Activated T-cell treated with anti-CD3 and anti-CD28 coated beads, Interleukin-2, amount 50 U/mL, for 72 hours (primary cell): Measurements from ENCODE around the gene FOXG1. TPM values are rescaled to one million over a fixed set of nuclear protein-coding genes. Genes with fewer than 3 reads are reported as not detected.

Experiments
- ATAC-seq, 2 donors: fragments of 150-1000 bp; cut with Tn5 transposase; replicated peaks in 1 of 2; 2 replicates each; pipeline ENCODE4 v1.10.0; 2021; ENCODE audit warnings: moderate library complexity in 2 of 2, mild to moderate bottlenecking in 1 of 2
- DNase-seq, 2 donors: peaks; one replicate each; pipeline ENCODE4 v3.0.0; 2021 to 2022; ENCODE audit warnings: mixed read lengths in 1 of 2
- H3K27ac Mint-ChIP-seq: one replicate; pipeline ENCODE4 v1.8.0; 2022; ENCODE audit warnings: mild to moderate bottlenecking, moderate library complexity, mixed read lengths
- H3K27me3 Mint-ChIP-seq: one replicate; pipeline ENCODE4 v1.8.0; 2022; ENCODE audit warnings: low read depth, mixed read lengths
- H3K36me3 Mint-ChIP-seq, 2 donors: one replicate each; pipeline ENCODE4 v1.8.0; 2022; ENCODE audit warnings: mixed read lengths in 2 of 2, mild to moderate bottlenecking in 1 of 2; ENCODE audit not compliant: insufficient read depth in 2 of 2
- H3K4me1 Mint-ChIP-seq: one replicate; pipeline ENCODE4 v1.8.0; 2022; ENCODE audit warnings: low read depth, mixed read lengths
- H3K4me3 Mint-ChIP-seq, 2 donors: one replicate each; pipeline ENCODE4 v1.8.0; 2022; ENCODE audit warnings: mild to moderate bottlenecking in 2 of 2, mixed read lengths in 2 of 2, moderate library complexity in 2 of 2
- H3K9me3 Mint-ChIP-seq, 2 donors: one replicate each; pipeline ENCODE4 v1.8.0; 2022; ENCODE audit warnings: mixed read lengths in 2 of 2
- total RNA-seq, 2 donors: library from RNA; stranded (reverse); gene quantifications; one replicate each; pipeline ENCODE4 v1.2.3, GENCODE V29; 2022

The FOXG1 gene
- not detected for total RNA-seq

DNA sequence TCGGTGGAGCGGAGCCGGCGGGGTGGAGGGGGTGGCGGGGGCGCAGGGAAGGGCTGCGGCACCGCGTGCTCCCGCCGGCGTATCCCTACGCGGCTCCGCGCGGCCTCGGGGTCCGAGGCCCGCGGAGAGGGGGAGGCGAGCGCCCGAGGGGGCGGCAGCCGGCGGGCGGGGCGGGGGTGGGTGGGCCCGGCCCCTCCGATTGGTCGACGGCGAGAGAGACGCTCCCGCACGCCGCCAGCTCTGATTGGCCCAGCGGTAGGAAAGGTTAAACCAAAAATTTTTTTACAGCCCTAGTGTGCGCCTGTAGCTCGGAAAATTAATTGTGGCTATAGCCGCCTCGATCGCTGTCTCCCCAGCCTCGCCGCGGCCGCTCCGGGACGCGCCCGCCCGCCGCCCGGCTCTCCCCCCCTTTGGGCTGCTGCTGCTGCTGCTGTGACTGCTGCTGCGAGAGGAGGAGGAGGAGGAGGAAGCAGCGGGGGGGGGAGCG is at the start of gene FOXG1:
Gene FOXG1, plus strand, starts transcription at position 319 of the 487 bp plus-strand sequence. CDS start 493 bp downstream, outside the sequence.
- H3K4me1 Mint-ChIP-seq = peaks cover 17% of the 10 kb centered on the region
- H3K4me3 Mint-ChIP-seq = peak within 1 kb of the TSS; percentile 64 to 71
- H3K27me3 Mint-ChIP-seq = peaks cover 65% of the 10 kb centered on the region
- peak within 1 kb of the TSS; percentile 65 for H3K27ac Mint-ChIP-seq
- DNase-seq (no peak), ATAC-seq (no peak)
- peaks cover 3 to 10% of the 10 kb centered on the region in 2 donors for H3K9me3 Mint-ChIP-seq
- peaks cover 10 to 14% of the 10 kb centered on the region in 2 donors for H3K36me3 Mint-ChIP-seq

DNA sequence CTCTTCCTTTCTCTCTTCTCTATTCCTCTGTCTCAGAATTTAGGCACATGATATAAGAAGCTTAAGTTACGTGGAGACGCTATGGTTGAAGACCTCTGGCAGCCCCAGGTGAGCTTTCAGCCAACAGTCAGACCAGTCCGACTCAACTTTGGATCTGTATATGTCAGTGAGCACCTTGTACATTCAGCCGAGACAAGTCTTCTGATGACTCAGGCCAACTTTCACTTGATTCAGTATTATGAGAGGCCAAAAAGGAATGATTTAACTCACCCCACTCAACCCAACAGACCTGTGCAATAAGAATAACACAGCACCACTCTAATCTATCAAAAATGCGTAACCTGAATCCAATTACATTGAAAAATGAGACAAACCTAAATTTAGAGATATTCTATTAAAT is 47.5 kb upstream of the FOXG1 start:
- no peaks in the 10 kb centered on the region for H3K36me3 Mint-ChIP-seq
- H3K9me3 Mint-ChIP-seq = peaks cover 13 to 20% of the 10 kb centered on the region in 2 donors
- DNase-seq (no peak), ATAC-seq (no peak)
- no peak overlapping the region for H3K4me3 Mint-ChIP-seq
- no peaks in the 10 kb centered on the region for H3K4me1 Mint-ChIP-seq
- no peak overlapping the region for H3K27ac Mint-ChIP-seq
- no peaks in the 10 kb centered on the region for H3K27me3 Mint-ChIP-seq

GRCh38 chr14:28731358-28731757 is 35.2 kb upstream of the FOXG1 start:
- H3K4me1 Mint-ChIP-seq = no peaks in the 10 kb centered on the region

GRCh38 chr14:28742171-28742846 is 24.3 kb upstream of the FOXG1 start:
- Mint-ChIP-seq H3K4me3 (no peak overlapping the region), H3K9me3 (peaks cover 11 to 16% of the 10 kb centered on the region in 2 donors), H3K4me1 (no peaks in the 10 kb centered on the region), H3K27me3 (no peaks in the 10 kb centered on the region), H3K36me3 (no peaks in the 10 kb centered on the region), H3K27ac (no peak overlapping the region)
- ATAC-seq (no peak), DNase-seq (no peak)

More at GRCh38 chr14:28731358-28731757, 35.2 kb upstream of the FOXG1 start:
- H3K9me3 Mint-ChIP-seq = peaks cover 0 to 5% of the 10 kb centered on the region in 2 donors
- DNase-seq (no peak), ATAC-seq (no peak)
- H3K27ac Mint-ChIP-seq = no peak overlapping the region
- H3K4me3 Mint-ChIP-seq = no peak overlapping the region
- H3K36me3 Mint-ChIP-seq = peaks cover 0 to 1% of the 10 kb centered on the region in 2 donors
- H3K27me3 Mint-ChIP-seq = no peaks in the 10 kb centered on the region

- DNase-seq (no peak), ATAC-seq (no peak)
- Mint-ChIP-seq H3K4me1 (no peaks in the 10 kb centered on the region), H3K9me3 (peaks cover 11 to 14% of the 10 kb centered on the region in 2 donors), H3K4me3 (no peak overlapping the region), H3K27ac (no peak overlapping the region), H3K27me3 (no peaks in the 10 kb centered on the region), H3K36me3 (no peaks in the 10 kb centered on the region)
These were observed 22.5 kb upstream of the FOXG1 start for GRCh38 chr14:28744126-28744525.

- H3K27ac Mint-ChIP-seq = no peak overlapping the region
- H3K36me3 Mint-ChIP-seq = no peaks in the 10 kb centered on the region
- H3K9me3 Mint-ChIP-seq = peaks cover 11 to 14% of the 10 kb centered on the region in 2 donors
- H3K4me3 Mint-ChIP-seq = no peak overlapping the region
- ATAC-seq = no peak
- no peaks in the 10 kb centered on the region for H3K27me3 Mint-ChIP-seq
- DNase-seq = no peak
- no peaks in the 10 kb centered on the region for H3K4me1 Mint-ChIP-seq
These were observed 21.4 kb upstream of the FOXG1 start for GRCh38 chr14:28745176-28745575.

DNA sequence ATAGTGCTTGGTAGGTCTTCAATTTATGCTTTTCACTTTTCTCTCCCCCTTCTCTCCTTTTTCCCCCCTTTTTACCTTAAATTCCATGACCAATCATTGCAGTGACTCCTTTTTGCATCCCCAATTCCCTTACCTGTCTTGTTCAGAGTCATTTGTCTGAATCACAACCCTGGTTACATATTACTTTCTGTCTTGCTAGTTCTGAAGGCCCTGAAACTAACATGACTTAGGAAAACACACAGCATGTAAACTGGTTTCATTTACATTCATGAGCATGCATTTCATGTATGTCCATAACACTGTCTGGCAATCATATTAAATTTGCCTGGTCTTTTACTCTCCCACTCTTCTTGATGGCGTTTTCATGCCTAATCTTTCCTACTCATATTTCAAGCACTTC is 20.3 kb upstream of the FOXG1 start:
- no peak for ATAC-seq
- Mint-ChIP-seq H3K4me1 (no peaks in the 10 kb centered on the region), H3K4me3 (no peak overlapping the region), H3K36me3 (no peaks in the 10 kb centered on the region), H3K9me3 (peaks cover 11% of the 10 kb centered on the region in 2 donors), H3K27ac (no peak overlapping the region), H3K27me3 (no peaks in the 10 kb centered on the region)
- DNase-seq = no peak

- Mint-ChIP-seq H3K27me3 (peaks cover 21% of the 10 kb centered on the region), H3K4me3 (no peak overlapping the region), H3K4me1 (no peaks in the 10 kb centered on the region), H3K27ac (no peak overlapping the region), H3K36me3 (peaks cover 1 to 6% of the 10 kb centered on the region in 2 donors), H3K9me3 (peaks cover 5 to 7% of the 10 kb centered on the region in 2 donors)
- ATAC-seq (no peak), DNase-seq (no peak)
These were observed 15.0 kb upstream of the FOXG1 start for GRCh38 chr14:28751467-28752058.

- DNase-seq (no peak), ATAC-seq (no peak)
- Mint-ChIP-seq H3K4me3 (no peak overlapping the region), H3K27ac (no peak overlapping the region), H3K9me3 (peaks cover 0 to 2% of the 10 kb centered on the region in 2 donors), H3K27me3 (peaks cover 49% of the 10 kb centered on the region), H3K4me1 (no peaks in the 10 kb centered on the region), H3K36me3 (peaks cover 1 to 7% of the 10 kb centered on the region in 2 donors)
These were observed 12.2 kb upstream of the FOXG1 start for GRCh38 chr14:28754209-28754985.

DNA sequence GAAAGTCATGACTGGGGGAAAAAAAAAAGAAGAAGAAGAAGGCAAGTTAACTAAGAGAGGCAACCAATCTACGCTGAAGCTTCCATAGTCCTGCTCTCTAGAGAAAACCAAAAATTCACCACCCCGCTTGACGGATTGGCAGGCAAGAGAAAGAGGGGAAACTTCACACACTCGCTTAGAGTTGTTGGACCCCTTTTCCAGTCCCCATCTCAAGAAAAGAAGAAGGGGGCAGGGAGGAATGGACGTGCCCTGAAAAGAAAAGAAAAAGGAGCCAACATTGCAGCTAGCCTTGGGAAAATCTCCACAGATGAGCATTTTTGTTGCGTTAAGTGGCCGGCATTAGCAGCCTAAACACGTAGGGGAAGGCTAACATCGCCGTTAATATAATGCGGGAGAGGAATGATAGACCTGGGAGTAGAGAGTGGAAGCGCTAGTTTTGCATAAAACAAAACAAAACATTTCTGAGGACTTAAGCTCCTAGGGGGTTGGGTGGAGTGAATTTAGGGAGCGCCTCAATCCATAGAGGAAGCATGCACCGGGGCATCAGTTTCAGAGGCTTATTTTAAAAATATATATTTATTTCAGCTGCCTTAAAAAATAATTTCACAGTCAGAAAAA is 11.3 kb upstream of the FOXG1 start:
- Mint-ChIP-seq H3K36me3 (peaks cover 5 to 12% of the 10 kb centered on the region in 2 donors), H3K4me3 (no peak overlapping the region), H3K27me3 (peaks cover 58% of the 10 kb centered on the region), H3K4me1 (no peaks in the 10 kb centered on the region), H3K27ac (no peak overlapping the region), H3K9me3 (peaks cover 0 to 2% of the 10 kb centered on the region in 2 donors)
- no peak for ATAC-seq
- no peak for DNase-seq

- Mint-ChIP-seq H3K4me1 (no peaks in the 10 kb centered on the region), H3K27ac (no peak overlapping the region), H3K36me3 (peaks cover 5 to 12% of the 10 kb centered on the region in 2 donors), H3K4me3 (no peak overlapping the region), H3K9me3 (peaks cover 0 to 2% of the 10 kb centered on the region in 2 donors), H3K27me3 (peaks cover 61% of the 10 kb centered on the region)
- DNase-seq (no peak), ATAC-seq (no peak)
These were observed 10.7 kb upstream of the FOXG1 start for GRCh38 chr14:28755884-28756268.

GRCh38 chr14:28756269-28756883 is 10.2 kb upstream of the FOXG1 start:
- Mint-ChIP-seq H3K4me3 (no peak overlapping the region), H3K4me1 (no peaks in the 10 kb centered on the region), H3K36me3 (peaks cover 5 to 12% of the 10 kb centered on the region in 2 donors), H3K9me3 (peaks cover 0 to 2% of the 10 kb centered on the region in 2 donors), H3K27me3 (peaks cover 66% of the 10 kb centered on the region), H3K27ac (no peak overlapping the region)
- ATAC-seq = no peak
- no peak for DNase-seq
